Ovary (tissue), 9 donors: ENCODE data around the gene COX7B2. TPM values are rescaled to one million over a fixed set of nuclear protein-coding genes. Genes with fewer than 3 reads are reported as not detected.

Experiments
- DNase-seq, 5 donors: peaks; one replicate each; pipeline ENCODE4 v3.0.0-alpha.2; 2019 to 2020
- H3K27ac ChIP-seq, 2 donors: fragments of 200-600 bp; one replicate each; pipeline versions ENCODE4 v1.5.1 to v1.8.0; 2019 to 2022
- H3K27me3 ChIP-seq: fragments of 200-600 bp; one replicate; pipeline ENCODE4 v1.8.0; 2022
- H3K36me3 ChIP-seq: fragments of 200-600 bp; sonication (generic); one replicate; pipeline ENCODE4 v1.5.1; 2019
- H3K4me1 ChIP-seq: one replicate; pipeline ENCODE4 v1.8.1; 2013; ENCODE audit warnings: mild to moderate bottlenecking, moderate library complexity; ENCODE audit not compliant: insufficient read depth
- H3K4me3 ChIP-seq: fragments of 200-600 bp; sonication (generic); one replicate; pipeline ENCODE4 v1.5.1; 2017
- H3K9me3 ChIP-seq, 2 donors: fragments of 200-600 bp in 1 of 2; sonication (generic) in 1 of 2; one replicate each; pipeline versions ENCODE4 v1.5.1 to v1.8.1; 2013 to 2019; ENCODE audit warnings: mild to moderate bottlenecking in 1 of 2, moderate library complexity in 1 of 2
- EP300 ChIP-seq: sonication (generic); formaldehyde crosslinking; IDR thresholded peaks from one replicate; pipeline ENCODE4 v1.6.1; 2017; ENCODE audit warnings: antibody characterized with exemption
- POLR2A ChIP-seq: fragments of 450-650 bp; IDR thresholded peaks from one replicate; pipeline ENCODE4 v1.6.1; 2017; ENCODE audit warnings: antibody characterized with exemption, mild to moderate bottlenecking, moderate library complexity
- WGBS, 3 donors: extraction: QIAGEN DNeasy Blood & Tissue Kit in 1 of 3; methylation state at CpG; one replicate each; pipeline versions ENCODE4 v1.1.5 to v1.1.7; 2013 to 2017; 5-methylcytosine and 5-hydroxymethylcytosine counted together
- intact Hi-C, 4 donors: fragments of 100-400 bp; cut with DNase I; formaldehyde crosslinking; loops; one replicate each; pipeline versions ENCODE4 v1.11.0 to v1.15.1; 2022 to 2023
- polyA plus RNA-seq, 2 donors: library from polyadenylated mRNA; stranded (reverse); fragments of 200-250 nt in 1 of 2; fragments of 350-450 nt in 1 of 2; fragmentation: Illumina TruSeq in 1 of 2; extraction: RNeasy Lipid Tissue Mini Kit (QIAGEN cat#74804) in 1 of 2; gene quantifications; one replicate each; pipeline ENCODE4 v1.2.3, GENCODE V29; 2013 to 2014
- total RNA-seq, 7 donors: library from RNA; depleted of rRNA in 2 of 7; stranded (reverse); fragments of >200 nt in 2 of 7; fragmentation: NEBNext Ultra II Directional in 3 of 7; extraction: Animal tissue kit (Norgen Biotek cat#: 25700) in 3 of 7; gene quantifications; one replicate each; pipeline versions ENCODE4 v1.1.0 to v1.2.4, GENCODE V29; 2016 to 2023
- TF ChIP-seq, protein P1 (sequence below), 3 donors: fragments of 450-650 bp in 2 of 3; fragments of 200-600 bp in 1 of 3; IDR thresholded peaks; one replicate each; pipeline versions ENCODE4 v1.5.1 to v1.8.0; 2016 to 2022; ENCODE audit warnings: antibody characterized with exemption in 3 of 3, mild to moderate bottlenecking in 1 of 3
- donor health status: DM: no; HTN: no; CAD: no; lungs with moderate emphysema.
- donor health status: DM: no; HTN: no; CAD: no.
- donor health status: Bipolar disorder and iron deficiency.
- donor health status: DM: yes; HTN: yes; CAD: no.
- donor health status: DM: no; HTN: no; CAD: no.
- donor health status: DM: yes; HTN: yes; CAD: no.

COX7B2 gene
- total and polyA plus RNA-seq, 9 donors = not detected

DNA sequence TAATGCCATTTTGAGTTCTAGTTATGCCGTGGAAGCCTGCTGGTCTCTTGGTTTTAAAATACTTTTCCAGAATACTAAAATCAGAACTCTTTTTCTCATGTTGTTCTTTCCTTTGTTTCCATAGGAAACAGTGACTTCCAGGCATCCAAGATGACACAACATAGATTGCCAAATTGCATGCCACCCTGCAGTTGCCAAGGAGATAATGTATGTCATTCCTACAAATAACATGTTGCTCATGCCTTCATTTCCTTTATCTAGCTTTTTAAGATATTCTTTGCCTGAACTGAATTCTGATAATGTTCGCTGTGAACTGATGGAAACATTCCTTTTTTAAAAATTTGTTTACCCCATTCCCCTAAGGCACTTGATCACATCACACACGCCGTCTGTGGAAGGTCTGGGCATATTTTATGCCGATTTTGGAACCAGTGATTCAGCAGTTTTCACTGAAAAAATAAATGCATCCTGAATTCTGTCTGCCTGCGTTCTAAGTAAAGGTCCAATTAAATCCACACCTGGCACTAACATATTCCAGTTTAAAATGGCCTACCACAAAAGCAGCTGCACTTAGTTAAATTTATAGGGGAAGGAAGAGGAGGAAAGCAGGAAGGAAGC is 38.0 kb upstream of the COX7B2 start:
- Histone ChIP-seq H3K27ac (no peak overlapping the region), H3K4me3 (no peak overlapping the region), H3K27me3 (no peaks in the 10 kb centered on the region), H3K36me3 (no peaks in the 10 kb centered on the region), H3K9me3 (no peaks in the 10 kb centered on the region), H3K4me1 (no peaks in the 10 kb centered on the region)
- 33 to 49% (median 38%) methylated on average over 6 of the region's 6 CpGs for WGBS, 3 donors
- no peak for TF ChIP-seq EP300
- TF ChIP-seq POLR2A = no peak
- TF ChIP-seq, protein P1, sequence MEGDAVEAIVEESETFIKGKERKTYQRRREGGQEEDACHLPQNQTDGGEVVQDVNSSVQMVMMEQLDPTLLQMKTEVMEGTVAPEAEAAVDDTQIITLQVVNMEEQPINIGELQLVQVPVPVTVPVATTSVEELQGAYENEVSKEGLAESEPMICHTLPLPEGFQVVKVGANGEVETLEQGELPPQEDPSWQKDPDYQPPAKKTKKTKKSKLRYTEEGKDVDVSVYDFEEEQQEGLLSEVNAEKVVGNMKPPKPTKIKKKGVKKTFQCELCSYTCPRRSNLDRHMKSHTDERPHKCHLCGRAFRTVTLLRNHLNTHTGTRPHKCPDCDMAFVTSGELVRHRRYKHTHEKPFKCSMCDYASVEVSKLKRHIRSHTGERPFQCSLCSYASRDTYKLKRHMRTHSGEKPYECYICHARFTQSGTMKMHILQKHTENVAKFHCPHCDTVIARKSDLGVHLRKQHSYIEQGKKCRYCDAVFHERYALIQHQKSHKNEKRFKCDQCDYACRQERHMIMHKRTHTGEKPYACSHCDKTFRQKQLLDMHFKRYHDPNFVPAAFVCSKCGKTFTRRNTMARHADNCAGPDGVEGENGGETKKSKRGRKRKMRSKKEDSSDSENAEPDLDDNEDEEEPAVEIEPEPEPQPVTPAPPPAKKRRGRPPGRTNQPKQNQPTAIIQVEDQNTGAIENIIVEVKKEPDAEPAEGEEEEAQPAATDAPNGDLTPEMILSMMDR (IDR thresholded peaks at IDR 0.05) = no peak
- intact Hi-C loops = no loop called here
- DNase-seq = no peak

DNA sequence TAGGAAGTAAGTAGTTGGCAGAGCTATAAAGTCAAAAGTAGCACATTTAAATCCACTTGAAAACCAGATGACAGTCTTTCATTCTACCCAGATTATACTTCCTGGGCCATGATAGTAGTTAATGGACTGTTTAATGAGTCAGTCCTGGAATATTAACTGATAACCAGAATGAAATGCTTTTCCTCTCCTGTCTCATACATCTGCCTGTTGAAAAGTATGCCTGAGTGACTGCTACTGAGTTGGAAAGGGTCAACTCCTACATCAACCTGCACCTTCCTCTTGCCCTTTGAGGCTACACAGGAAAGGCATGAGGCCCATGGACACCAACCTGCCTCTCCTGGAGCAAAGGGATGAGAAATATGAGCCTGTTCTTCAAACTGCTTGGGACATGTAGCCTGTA is 36.0 kb upstream of the COX7B2 start:
- no peak for DNase-seq
- Histone ChIP-seq H3K27ac (no peak overlapping the region), H3K36me3 (no peaks in the 10 kb centered on the region), H3K4me1 (no peaks in the 10 kb centered on the region), H3K27me3 (no peaks in the 10 kb centered on the region), H3K4me3 (no peak overlapping the region), H3K9me3 (no peaks in the 10 kb centered on the region)
- intact Hi-C loops = no loop called here
- TF ChIP-seq EP300 = no peak
- TF ChIP-seq, protein P1 (IDR thresholded peaks at IDR 0.05) = no peak
- TF ChIP-seq POLR2A = no peak

DNA sequence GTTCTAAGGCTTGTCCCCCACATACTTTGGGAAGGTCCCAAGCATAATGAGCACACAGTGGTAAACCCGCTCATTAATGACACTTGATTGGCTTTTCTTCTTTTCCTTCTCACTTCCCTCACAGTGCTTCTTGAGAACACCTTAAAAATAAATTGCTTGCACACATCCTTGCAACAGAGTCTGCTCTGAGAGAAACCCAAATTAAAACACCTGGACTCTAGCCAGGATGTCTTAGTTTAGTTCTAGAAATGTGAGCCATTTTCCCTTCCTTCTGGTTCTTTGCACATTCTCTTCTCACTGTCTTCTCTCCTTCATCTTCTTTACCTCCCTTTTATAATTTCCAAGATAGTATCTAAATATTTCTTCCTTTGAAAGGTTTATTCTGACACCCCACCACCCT is 35.3 kb upstream of the COX7B2 start:
- Histone ChIP-seq H3K36me3 (no peaks in the 10 kb centered on the region), H3K4me3 (no peak overlapping the region), H3K4me1 (no peaks in the 10 kb centered on the region), H3K9me3 (no peaks in the 10 kb centered on the region), H3K27me3 (no peaks in the 10 kb centered on the region), H3K27ac (no peak overlapping the region)
- TF ChIP-seq EP300 = no peak
- no peak for TF ChIP-seq POLR2A
- TF ChIP-seq, protein P1 (IDR thresholded peaks at IDR 0.05) = no peak
- DNase-seq = no peak
- WGBS, 3 donors = 85 to 96% (median 88%) methylated on average over 1 of the region's 1 CpG
- intact Hi-C loops = no loop called here

DNA sequence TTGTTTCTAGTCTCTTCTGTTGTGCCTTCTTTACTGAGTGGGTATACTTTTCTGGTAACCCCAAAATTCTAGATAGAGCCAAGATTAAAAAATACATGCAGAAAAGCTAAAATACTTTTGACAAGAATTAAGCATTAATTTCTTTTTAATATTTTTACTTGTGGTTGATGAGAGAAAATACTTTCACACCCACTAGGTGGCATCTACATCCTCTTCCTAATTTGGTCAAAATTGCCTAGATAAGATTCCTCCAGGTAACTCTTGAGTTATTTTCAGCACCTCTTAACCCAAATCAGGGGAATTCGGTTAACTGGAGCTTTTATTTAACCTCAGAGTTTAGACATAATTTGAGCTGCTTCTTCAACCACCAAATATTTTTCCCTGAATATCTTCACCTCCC is 28.4 kb upstream of the COX7B2 start:
- intact Hi-C loops = no loop called here
- Histone ChIP-seq H3K27me3 (no peaks in the 10 kb centered on the region), H3K27ac (no peak overlapping the region), H3K9me3 (no peaks in the 10 kb centered on the region), H3K4me1 (no peaks in the 10 kb centered on the region), H3K36me3 (no peaks in the 10 kb centered on the region), H3K4me3 (no peak overlapping the region)
- DNase-seq = no peak
- TF ChIP-seq, protein P1 (IDR thresholded peaks at IDR 0.05) = no peak
- no peak for TF ChIP-seq EP300
- TF ChIP-seq POLR2A = no peak
- 41 to 67% (median 47%) methylated on average over 1 of the region's 1 CpG for WGBS, 3 donors
